Trophoblast cell (in vitro differentiated cells and primary cell): ENCODE data around the gene TMIGD2.
"Not testable (repeated sequence)": the region's sequence is repeated elsewhere in the genome, so short reads cannot be mapped to it uniquely, and the experiment has no call there.

Source experiments
- DNase-seq, 2 donors: peaks; one replicate each; pipeline ENCODE4 v3.0.0-alpha.2; 2016
- H2AFZ ChIP-seq: 2 replicates; pipeline ENCODE4 v1.6.1; 2013; ENCODE audit warnings: low read length, moderate library complexity, mild to moderate bottlenecking; ENCODE audit not compliant: insufficient read depth, poor library complexity
- H2AK5ac ChIP-seq: 2 replicates; pipeline ENCODE4 v1.6.1; 2013; ENCODE audit warnings: mild to moderate bottlenecking, low read length
- H2BK120ac ChIP-seq: 2 replicates; pipeline ENCODE4 v1.6.1; 2013; ENCODE audit warnings: low read length, mild to moderate bottlenecking, moderate library complexity; ENCODE audit not compliant: insufficient read depth, poor library complexity
- H2BK12ac ChIP-seq: 2 replicates; pipeline ENCODE4 v1.6.1; 2013; ENCODE audit warnings: mild to moderate bottlenecking, low read length, moderate library complexity
- H2BK5ac ChIP-seq: 2 replicates; pipeline ENCODE4 v1.6.1; 2013; ENCODE audit warnings: low read length, low read depth, moderate library complexity, mild to moderate bottlenecking; ENCODE audit not compliant: poor library complexity
- H3K14ac ChIP-seq: 2 replicates; pipeline ENCODE4 v1.6.1; 2013; ENCODE audit warnings: mild to moderate bottlenecking, low read length
- H3K18ac ChIP-seq: 2 replicates; pipeline ENCODE4 v1.6.1; 2013; ENCODE audit warnings: mild to moderate bottlenecking, low read length
- H3K23ac ChIP-seq: 2 replicates; pipeline ENCODE4 v1.6.1; 2013; ENCODE audit warnings: low read length
- H3K27ac ChIP-seq: 2 replicates; pipeline ENCODE4 v1.5.1; 2013; ENCODE audit warnings: low read depth, mild to moderate bottlenecking, inconsistent platforms, low read length, moderate library complexity
- H3K27me3 ChIP-seq: 2 replicates; pipeline ENCODE4 v1.6.1; 2013; ENCODE audit warnings: inconsistent platforms, mild to moderate bottlenecking, low read length, moderate library complexity; ENCODE audit not compliant: insufficient read depth
- H3K36me3 ChIP-seq, 2 experiments: 1 replicate in 1 of 2; 2 replicates in 1 of 2; pipeline ENCODE4 v1.6.1; 2013; ENCODE audit warnings: low read length in 2 of 2, mild to moderate bottlenecking in 2 of 2, moderate library complexity in 1 of 2; ENCODE audit not compliant: insufficient read depth in 2 of 2, control insufficient read depth in 1 of 2
- H3K4ac ChIP-seq: 2 replicates; pipeline ENCODE4 v1.6.1; 2013; ENCODE audit warnings: low read depth, mild to moderate bottlenecking, low read length, moderate library complexity
- H3K4me1 ChIP-seq, 2 experiments: 1 replicate in 1 of 2; 2 replicates in 1 of 2; pipeline ENCODE4 v1.6.1; 2013; ENCODE audit warnings: low read length in 2 of 2, mild to moderate bottlenecking in 2 of 2, moderate library complexity in 1 of 2; ENCODE audit not compliant: insufficient read depth in 2 of 2, control insufficient read depth in 1 of 2
- H3K4me2 ChIP-seq: 2 replicates; pipeline ENCODE4 v1.6.1; 2013; ENCODE audit warnings: inconsistent platforms, mild to moderate bottlenecking, low read length, moderate library complexity
- H3K4me3 ChIP-seq: 2 replicates; pipeline ENCODE4 v1.5.1; 2013; ENCODE audit warnings: mild to moderate bottlenecking, low read depth, low read length, inconsistent platforms
- H3K79me1 ChIP-seq: one replicate; pipeline ENCODE4 v1.6.1; 2013; ENCODE audit warnings: low read length
- H3K79me2 ChIP-seq: 2 replicates; pipeline ENCODE4 v1.6.1; 2013; ENCODE audit warnings: low read length, mild to moderate bottlenecking; ENCODE audit not compliant: control insufficient read depth, insufficient read depth, poor library complexity
- H3K9ac ChIP-seq: 2 replicates; pipeline ENCODE4 v1.6.1; 2013; ENCODE audit warnings: mild to moderate bottlenecking, low read length
- H3K9me3 ChIP-seq: 2 replicates; pipeline ENCODE4 v1.6.1; 2013; ENCODE audit warnings: low read depth, mild to moderate bottlenecking, control low read depth, inconsistent platforms, low read length; ENCODE audit not compliant: insufficient read depth
- H4K12ac ChIP-seq: 2 replicates; pipeline ENCODE4 v1.6.1; 2013; ENCODE audit warnings: low read depth, mild to moderate bottlenecking, low read length, moderate library complexity
- H4K8ac ChIP-seq: 2 replicates; pipeline ENCODE4 v1.6.1; 2013; ENCODE audit warnings: low read depth, mild to moderate bottlenecking, low read length, moderate library complexity
- H4K91ac ChIP-seq: one replicate; pipeline ENCODE4 v1.6.1; 2013; ENCODE audit warnings: low read depth, mild to moderate bottlenecking, low read length, moderate library complexity
- WGBS: extraction: QIAGEN DNeasy Blood & Tissue Kit; methylation state at CpG from one replicate; pipeline ENCODE4 v1.1.7; 2013; ENCODE audit warnings: missing lambda C conversion rate; ENCODE audit not compliant: insufficient read length, insufficient coverage; ENCODE audit errors: extremely low coverage; 5-methylcytosine and 5-hydroxymethylcytosine counted together

The TMIGD2 gene

GRCh38 chr19:4334929-4335570 lies 32.9 kb upstream of the TMIGD2 start:
- Histone ChIP-seq H4K8ac (no peak overlapping the region), H3K4ac (no peak overlapping the region), H3K27ac (no peak overlapping the region), H3K23ac (no peak overlapping the region), H3K9me3 (peaks cover 4% of the 10 kb centered on the region), H3K27me3 (no peaks in the 10 kb centered on the region), H2BK5ac (no peak overlapping the region), H3K79me2 (peaks cover 2% of the 10 kb centered on the region), H3K18ac (no peak overlapping the region), H3K14ac (no peak overlapping the region), H2BK12ac (no peak overlapping the region), H3K4me1 (peaks cover 0 to 5% of the 10 kb centered on the region in 2 experiments), H2BK120ac (no peak overlapping the region), H3K4me3 (no peak overlapping the region), H3K4me2 (no peak overlapping the region), H3K36me3 (peaks cover 3% of the 10 kb centered on the region in 2 experiments), H4K91ac (no peak overlapping the region), H3K9ac (no peak overlapping the region), H2AK5ac (no peak overlapping the region), H4K12ac (no peak overlapping the region), H3K79me1 (peaks cover 7% of the 10 kb centered on the region), H2AFZ (no peak overlapping the region)
- DNase-seq: no peak
- 100% methylated on average over 4 of the region's 7 CpGs for WGBS

- no peak overlapping the region for H3K4me2 ChIP-seq
- no peak overlapping the region for H4K12ac ChIP-seq
- no CpG with 5 or more reads among the region's 19 CpGs for WGBS
- no peak overlapping the region for H2BK120ac ChIP-seq
- H2AFZ ChIP-seq: no peak overlapping the region
- no peak overlapping the region for H2BK12ac ChIP-seq
- DNase-seq: no peak
- no peaks in the 10 kb centered on the region for H3K79me1 ChIP-seq
- no peak overlapping the region for H3K9ac ChIP-seq
- H3K18ac ChIP-seq: no peak overlapping the region
- H3K14ac ChIP-seq: no peak overlapping the region
- no peak overlapping the region for H2BK5ac ChIP-seq
- no peak overlapping the region for H4K91ac ChIP-seq
- peaks cover 13 to 15% of the 10 kb centered on the region in 2 experiments for H3K4me1 ChIP-seq
- H3K79me2 ChIP-seq: no peaks in the 10 kb centered on the region
- H3K9me3 ChIP-seq: peaks cover 12% of the 10 kb centered on the region
- no peak overlapping the region for H3K4me3 ChIP-seq
- no peak overlapping the region for H2AK5ac ChIP-seq
- no peaks in the 10 kb centered on the region for H3K27me3 ChIP-seq
- H4K8ac ChIP-seq: no peak overlapping the region
- H3K4ac ChIP-seq: no peak overlapping the region
- no peak overlapping the region for H3K27ac ChIP-seq
- H3K23ac ChIP-seq: no peak overlapping the region
- H3K36me3 ChIP-seq: peaks cover 5 to 6% of the 10 kb centered on the region in 2 experiments
These were observed 27.7 kb upstream of the TMIGD2 start for GRCh38 chr19:4329858-4330257.

- H4K91ac ChIP-seq, H2BK120ac ChIP-seq, H3K27ac ChIP-seq, H3K9me3 ChIP-seq, H3K36me3 ChIP-seq, H2BK5ac ChIP-seq, H3K79me2 ChIP-seq, H2AK5ac ChIP-seq, H3K9ac ChIP-seq, H3K14ac ChIP-seq, H2BK12ac ChIP-seq, H3K4me3 ChIP-seq, H4K12ac ChIP-seq, H3K4ac ChIP-seq, H4K8ac ChIP-seq, H3K23ac ChIP-seq, H3K79me1 ChIP-seq, H3K27me3 ChIP-seq, H3K18ac ChIP-seq: not testable (repeated sequence)
- Histone ChIP-seq H3K4me2 (peak overlapping the region; percentile 96), H2AFZ (peak overlapping the region; percentile 82), H3K4me1 (peaks cover 13 to 15% of the 10 kb centered on the region in 2 experiments)
- no CpG with 5 or more reads among the region's 35 CpGs for WGBS
- DNase-seq: peak in 1 of 2 donors; percentile 39
These were observed 26.9 kb upstream of the TMIGD2 start for GRCh38 chr19:4328991-4329681.

- no CpG with 5 or more reads among the region's 49 CpGs for WGBS
- H2AK5ac ChIP-seq: no peak overlapping the region
These were observed 26.2 kb upstream of the TMIGD2 start for GRCh38 chr19:4328243-4328990.

More at GRCh38 chr19:4328243-4328990, 26.2 kb upstream of the TMIGD2 start:
- DNase-seq: peak; percentile 77 to 95
- peak overlapping the region; percentile 51 for H3K18ac ChIP-seq
- peaks cover 13 to 15% of the 10 kb centered on the region in 2 experiments for H3K4me1 ChIP-seq
- no peak overlapping the region for H3K14ac ChIP-seq
- H4K8ac ChIP-seq: peak overlapping the region; percentile 42
- H3K4me3 ChIP-seq: peak overlapping the region; percentile 75
- H2AFZ ChIP-seq: peak overlapping the region; percentile 82
- no peak overlapping the region for H2BK120ac ChIP-seq
- H4K12ac ChIP-seq: no peak overlapping the region
- H3K36me3 ChIP-seq: peaks cover 2 to 9% of the 10 kb centered on the region in 2 experiments
- peak overlapping the region; percentile 77 for H3K9ac ChIP-seq
- peak overlapping the region; percentile 31 for H3K4ac ChIP-seq
- no peak overlapping the region for H3K27ac ChIP-seq
- no peaks in the 10 kb centered on the region for H3K27me3 ChIP-seq
- no peak overlapping the region for H3K23ac ChIP-seq
- H4K91ac ChIP-seq: no peak overlapping the region
- no peaks in the 10 kb centered on the region for H3K79me1 ChIP-seq
- H2BK5ac ChIP-seq: no peak overlapping the region
- H3K79me2 ChIP-seq: no peaks in the 10 kb centered on the region
- H3K9me3 ChIP-seq: peaks cover 10% of the 10 kb centered on the region
- peak overlapping the region; percentile 96 for H3K4me2 ChIP-seq
- H2BK12ac ChIP-seq: no peak overlapping the region
